Stimulated activated CD4-positive, alpha-beta T cell treated with anti-CD3 and anti-CD28 coated beads, Interleukin-1b, Interleukin-23, amount 100 ng/mL, for 24 hours (primary cell): ENCODE data around the gene TUBA1A.
"Not testable (repeated sequence)": the region's sequence is repeated elsewhere in the genome, so short reads cannot be mapped to it uniquely, and the experiment has no call there.

Source experiments
- DNase-seq, 4 experiments: peaks; one replicate each; pipeline ENCODE4 v3.0.0-alpha.2; 2020; ENCODE audit warnings: low read depth in 4 of 4, low spot score in 1 of 4

TUBA1A gene

GRCh38 chr12:49201595-49202295 lies 12.9 kb upstream of the TUBA1A start:
- no peak for DNase-seq

DNA sequence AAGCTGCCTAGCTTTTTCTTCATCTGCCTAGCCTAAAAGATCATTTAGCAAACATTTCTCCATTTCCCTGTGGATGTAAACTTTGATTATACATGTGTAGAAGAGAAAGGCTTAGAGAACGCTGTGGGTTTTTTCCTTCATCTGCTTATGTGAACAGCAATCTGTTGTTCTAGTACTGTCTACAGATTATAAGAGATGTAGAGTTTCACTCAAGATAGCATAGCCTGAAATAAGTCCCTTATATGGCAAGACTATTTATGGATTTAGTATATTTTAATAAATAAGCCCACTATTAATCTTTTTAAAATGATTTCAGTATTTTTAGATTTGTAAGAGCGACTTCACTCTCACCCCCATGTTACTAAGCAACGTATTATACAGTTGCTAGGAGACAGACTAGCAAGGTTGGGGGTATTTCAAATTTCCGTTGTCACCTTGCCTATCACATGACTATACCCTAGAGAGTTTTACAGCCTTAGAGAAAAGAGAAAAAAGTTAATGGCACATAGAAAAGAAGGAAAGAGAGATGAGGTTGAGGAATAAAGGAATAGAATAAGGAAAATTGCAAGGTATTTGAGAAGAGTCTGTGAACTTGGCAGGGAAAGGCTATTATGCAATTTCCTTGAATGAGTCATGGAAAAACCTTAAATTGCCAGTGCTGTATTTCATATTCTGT lies 12.2 kb upstream of the TUBA1A start:
- DNase-seq = no peak

- DNase-seq = no peak
Measured at GRCh38 chr12:49198431-49199155, 9.7 kb upstream of the TUBA1A start.

- no peak for DNase-seq
Measured at GRCh38 chr12:49197256-49197655, 8.4 kb upstream of the TUBA1A start.

DNA sequence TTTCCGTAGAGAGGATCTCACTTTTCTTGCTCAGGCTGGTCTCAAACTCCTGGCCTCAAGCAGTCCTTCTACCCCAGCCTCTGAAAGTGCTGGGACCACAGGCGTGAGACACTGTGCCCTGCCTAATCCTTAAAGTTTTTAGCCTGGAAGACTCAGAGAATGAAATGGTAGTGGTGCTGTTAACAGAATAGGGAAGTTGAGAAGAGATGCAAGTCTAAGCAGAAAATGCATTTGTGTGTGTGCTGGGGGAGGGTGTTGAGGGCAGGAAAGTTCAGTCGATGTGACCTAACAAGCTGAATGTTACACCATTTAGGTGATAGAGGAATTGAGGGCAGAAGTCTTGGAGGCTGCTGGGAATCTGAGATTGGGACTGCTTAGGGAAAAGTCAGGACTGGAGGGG lies 6.9 kb upstream of the TUBA1A start:
- no peak for DNase-seq

DNA sequence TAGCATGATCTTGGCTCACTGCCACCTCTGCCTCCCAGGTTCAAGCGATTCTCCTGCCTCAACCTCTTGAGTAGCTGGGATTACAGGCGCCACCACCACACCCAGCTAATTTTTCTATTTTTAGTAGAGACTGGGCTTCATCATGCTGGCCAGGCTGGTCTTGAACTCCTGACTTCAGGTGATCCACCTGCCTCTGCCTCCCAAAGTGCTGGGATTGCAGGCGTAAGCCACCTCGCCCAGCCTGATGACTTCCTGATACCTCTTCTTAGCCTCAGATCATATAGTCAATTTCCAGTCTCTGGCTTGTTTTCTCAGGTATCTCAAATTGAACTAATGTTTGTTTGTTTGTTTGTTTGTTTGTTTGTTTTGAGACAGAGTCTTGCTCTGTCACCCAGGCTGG lies 4.9 kb upstream of the TUBA1A start:
- DNase-seq = not testable (repeated sequence)

- not testable (repeated sequence) for DNase-seq
Measured at GRCh38 chr12:49191498-49191897, 2.6 kb upstream of the TUBA1A start.

DNA sequence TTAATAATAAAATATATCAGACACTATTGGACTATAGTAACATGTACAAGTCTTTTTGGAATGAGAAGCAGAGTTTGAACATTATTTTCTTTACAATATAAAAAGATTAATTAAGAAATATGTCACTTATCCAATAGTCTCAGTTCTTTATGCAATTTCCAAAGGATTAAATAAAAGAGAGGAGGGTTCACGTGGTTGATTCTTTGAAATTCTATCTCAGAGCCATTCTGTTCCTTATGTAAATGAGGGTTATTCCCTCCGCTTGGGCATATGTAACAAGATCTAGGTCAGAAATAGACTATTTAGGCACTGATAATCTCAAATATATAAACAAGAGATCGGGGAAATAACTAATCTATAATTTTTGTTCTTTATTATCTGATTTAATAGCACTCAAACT lies 2.1 kb upstream of the TUBA1A start:
- DNase-seq = no peak

GRCh38 chr12:49189731-49190716 lies 1.1 kb upstream of the TUBA1A start:
- no peak for DNase-seq

DNA sequence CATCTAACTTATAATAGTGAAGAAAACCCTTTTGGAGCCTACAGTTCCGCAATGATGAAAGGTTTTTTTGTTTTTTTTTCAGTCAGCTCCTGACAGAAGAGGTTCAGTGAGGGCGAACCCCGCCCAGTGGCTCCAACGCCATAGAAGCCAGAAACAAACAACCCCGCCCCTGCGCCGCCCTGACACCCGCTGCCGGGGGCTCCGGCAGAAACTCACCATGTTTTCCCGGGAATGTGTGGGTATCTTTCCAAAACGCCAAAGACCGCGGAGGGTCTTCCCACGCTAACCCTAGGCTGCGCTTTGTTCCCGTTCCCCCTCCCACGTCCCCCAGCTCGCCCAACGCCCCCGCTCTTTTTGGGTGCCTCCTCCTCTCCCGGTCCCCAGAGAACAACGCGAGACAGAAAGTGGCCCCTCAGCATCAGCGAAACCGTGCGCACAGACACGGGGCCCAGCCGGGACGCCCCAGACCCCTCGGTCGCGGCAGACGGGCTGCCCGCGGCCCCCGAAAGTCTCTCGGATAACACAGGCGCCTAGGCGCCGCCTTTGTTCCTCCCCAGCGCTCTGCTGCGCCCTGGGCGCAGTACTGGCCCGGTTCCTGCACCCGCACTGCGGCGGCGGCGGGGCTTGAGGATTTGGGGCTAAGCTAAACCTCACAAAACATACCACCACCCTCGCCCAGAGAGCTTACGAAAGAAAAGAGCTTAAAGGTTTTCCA lies 522 bp downstream of the TUBA1A start:
- DNase-seq = peak; percentile 39 to 65 (median 56)

- no peak for DNase-seq
Measured at GRCh38 chr12:49187184-49187583, 1.7 kb downstream of the TUBA1A start.

GRCh38 chr12:49186307-49186706 lies 2.6 kb downstream of the TUBA1A start:
- not testable (repeated sequence) for DNase-seq

DNA sequence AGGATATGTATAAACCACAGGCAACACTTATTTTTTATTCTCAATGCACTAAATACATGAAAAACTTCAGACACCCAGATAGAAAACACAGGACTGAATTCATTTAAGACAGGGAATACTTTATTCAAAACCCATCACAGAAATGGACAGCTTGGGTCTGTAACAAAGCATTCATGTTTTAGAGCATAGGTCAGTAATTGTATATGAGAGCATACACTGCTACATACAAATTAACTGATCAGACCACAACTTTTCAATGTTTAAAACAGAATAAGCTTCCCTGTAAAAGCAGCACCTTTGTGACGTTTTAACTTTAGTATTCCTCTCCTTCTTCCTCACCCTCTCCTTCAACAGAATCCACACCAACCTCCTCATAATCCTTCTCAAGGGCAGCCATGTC lies 4.2 kb downstream of the TUBA1A start:
- DNase-seq = not testable (repeated sequence)

GRCh38 chr12:49183214-49183950 lies 5.5 kb downstream of the TUBA1A start:
- not testable (repeated sequence) for DNase-seq

- no peak for DNase-seq
Measured at GRCh38 chr12:49174218-49174617, 14.7 kb downstream of the TUBA1A start.

DNA sequence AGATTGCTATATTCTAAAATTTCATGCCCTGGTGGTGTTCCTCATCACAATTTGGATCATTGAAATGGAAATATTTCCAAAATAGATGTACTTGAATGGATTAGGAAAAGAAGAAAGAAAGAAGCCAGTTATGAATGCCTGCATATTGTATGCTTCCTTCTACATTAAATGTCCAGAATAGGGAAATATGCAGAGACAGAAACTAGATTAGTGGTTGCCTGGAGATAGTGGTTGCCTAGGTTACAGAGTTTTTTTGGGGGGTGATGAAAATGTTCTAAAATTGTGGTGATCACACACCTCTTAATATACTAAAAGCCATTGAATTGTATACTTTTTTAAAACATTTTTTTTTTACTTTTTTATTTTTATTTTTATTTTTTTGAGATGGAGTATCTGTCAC lies 18.0 kb downstream of the TUBA1A start:
- no peak for DNase-seq

DNA sequence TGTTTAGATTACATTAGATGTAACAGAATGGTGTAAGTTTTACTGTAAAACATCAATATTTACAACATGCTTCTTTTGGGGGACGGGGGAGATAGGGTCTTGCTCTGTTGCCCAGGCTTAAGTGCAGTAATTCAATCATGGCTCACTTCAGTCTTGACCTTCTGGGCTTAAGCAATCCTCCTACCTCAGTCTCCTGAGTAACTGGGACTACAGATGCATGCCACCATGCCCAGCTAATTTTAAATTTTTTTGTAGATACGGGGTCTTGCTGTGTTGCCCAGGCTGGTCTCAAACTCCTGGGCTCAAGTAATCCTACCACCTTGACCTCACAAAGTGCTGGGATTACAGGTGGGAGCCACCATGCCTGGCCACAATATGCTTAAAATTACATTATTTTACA lies 23.8 kb downstream of the TUBA1A start:
- DNase-seq = no peak

GRCh38 chr12:49161901-49162300 lies 27.0 kb downstream of the TUBA1A start:
- DNase-seq = not testable (repeated sequence)

- no peak for DNase-seq
Measured at GRCh38 chr12:49161092-49161795, 27.6 kb downstream of the TUBA1A start.
